GF-D8 (cell line): Measurements from ENCODE around the gene SNX11.

Source experiments
- DNase-seq: peaks from one replicate; lab custom pipeline; 2025; lab: John Stamatoyannopoulos, UW

The SNX11 gene

DNA sequence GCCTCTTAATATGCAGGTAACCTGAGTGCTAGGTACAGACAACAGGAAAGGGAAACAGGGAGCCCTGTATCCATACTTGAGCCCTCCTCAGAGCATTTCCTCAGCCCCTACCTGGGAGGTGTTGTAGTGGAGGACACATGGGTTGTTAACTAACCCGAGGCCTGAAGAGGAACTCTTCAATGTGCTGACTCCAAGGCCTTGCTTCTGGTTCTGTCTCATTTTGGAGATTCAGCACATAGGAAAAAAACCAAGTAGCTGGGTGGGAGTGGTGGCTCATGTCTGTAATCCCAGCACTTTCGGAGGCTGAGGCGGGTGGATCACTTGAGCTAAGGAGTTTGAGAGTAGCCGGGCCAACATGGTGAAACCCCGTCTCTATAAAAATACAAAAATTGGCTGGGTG lies 24.8 kb downstream of the SNX11 start:
- no peak for DNase-seq

DNA sequence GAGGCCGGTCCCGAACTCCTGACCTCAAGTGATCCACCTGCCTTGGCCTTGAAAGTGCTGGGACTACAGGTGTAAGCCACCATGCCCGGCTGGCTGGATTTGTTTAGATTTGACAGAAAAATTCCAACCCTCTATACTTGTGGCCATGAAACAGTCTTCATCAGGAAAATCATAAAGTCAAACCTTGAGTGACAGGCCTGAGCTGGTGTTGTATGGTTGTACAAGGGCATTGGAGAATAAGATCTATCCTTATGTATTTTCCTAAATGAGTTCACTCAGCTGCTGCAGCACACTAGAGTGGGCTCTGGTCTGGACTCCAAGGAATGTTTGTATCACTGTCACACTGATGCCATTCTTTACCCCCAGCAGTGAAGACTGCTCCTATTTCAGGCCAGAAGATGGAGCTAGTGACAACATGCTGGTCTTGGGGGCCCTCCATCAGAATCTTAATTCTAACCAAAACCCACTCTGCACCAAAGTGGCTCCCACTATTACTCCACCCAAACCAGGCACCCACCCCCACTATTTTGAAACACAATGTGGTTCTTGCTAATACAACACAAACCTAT lies 27.4 kb downstream of the SNX11 start:
- no peak for DNase-seq

DNA sequence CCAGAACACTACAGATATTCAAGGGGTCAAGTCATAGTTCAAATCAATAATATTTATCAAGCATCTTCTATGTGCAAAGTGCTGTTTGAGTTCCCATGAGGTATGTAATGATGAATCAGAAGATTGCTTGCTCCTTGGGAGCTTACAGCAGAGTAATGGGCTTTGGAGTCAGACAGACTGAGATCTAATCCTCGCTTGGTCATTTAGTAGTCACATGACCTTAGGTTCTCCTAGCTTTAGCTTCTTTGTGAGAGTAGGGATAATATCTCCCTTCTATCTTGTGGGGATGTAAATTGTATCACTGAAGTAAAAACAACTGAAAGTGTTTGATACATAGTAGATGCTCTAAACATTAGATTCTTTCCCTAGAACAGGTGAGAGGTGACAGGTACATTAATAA lies 30.1 kb downstream of the SNX11 start:
- no peak for DNase-seq

DNA sequence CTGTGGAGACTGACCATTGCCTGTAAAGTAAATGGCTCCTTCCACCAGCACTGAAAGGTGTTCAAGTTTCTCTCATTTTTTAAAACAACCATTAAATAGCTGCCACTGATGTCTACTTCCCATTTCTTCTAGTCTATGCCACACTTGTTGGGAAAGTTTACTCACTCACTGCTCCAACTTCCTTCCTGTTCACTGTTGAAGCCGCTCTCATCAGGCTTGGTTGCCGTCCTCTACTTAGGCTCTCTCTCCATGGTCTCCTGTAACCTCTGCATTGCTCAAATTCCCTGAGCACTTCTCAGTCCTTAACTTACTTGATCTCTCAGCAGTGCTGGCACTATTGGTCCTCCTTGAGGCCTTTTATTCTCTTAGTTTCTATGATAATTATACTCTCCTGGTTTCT lies 32.4 kb downstream of the SNX11 start:
- peak; percentile 78 for DNase-seq

DNA sequence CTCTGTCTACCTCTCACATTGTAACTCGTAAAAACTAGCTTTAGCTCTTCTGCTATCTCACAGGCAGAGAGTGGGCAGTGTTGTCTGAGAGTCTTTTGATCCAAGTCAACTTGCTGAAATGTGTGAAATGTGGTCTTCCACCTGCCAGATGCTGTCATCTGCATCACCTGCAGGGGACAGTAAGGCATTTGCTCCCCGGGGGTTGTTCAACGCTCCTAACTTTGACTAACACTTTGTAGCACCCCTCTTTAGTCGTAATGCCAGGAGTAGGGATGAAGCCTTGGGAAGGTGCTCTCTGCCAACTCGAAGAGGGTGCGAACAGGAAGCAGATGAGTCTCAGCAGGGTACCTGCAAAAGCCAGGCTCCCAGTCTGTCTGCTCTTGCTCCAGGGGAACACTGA lies 36.1 kb downstream of the SNX11 start:
- DNase-seq: no peak

DNA sequence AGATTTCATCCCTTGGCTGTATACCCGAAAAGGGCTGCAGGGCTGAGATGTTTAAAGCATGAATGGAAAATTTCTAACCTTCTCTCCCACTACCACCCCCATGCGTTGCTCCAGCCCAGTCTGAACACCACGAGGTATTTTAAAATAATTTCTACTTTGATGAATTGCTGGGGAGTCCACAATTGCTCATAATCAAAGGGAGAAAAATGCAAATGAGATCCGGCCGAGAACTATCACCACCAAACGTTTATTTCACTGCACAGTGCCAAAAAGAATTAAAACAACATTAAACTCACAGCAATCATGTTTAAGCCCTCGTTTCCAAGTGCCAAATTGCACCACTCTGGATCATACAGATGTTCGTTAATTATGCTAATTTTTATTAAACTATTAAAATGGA lies 36.7 kb downstream of the SNX11 start:
- DNase-seq: no peak

DNA sequence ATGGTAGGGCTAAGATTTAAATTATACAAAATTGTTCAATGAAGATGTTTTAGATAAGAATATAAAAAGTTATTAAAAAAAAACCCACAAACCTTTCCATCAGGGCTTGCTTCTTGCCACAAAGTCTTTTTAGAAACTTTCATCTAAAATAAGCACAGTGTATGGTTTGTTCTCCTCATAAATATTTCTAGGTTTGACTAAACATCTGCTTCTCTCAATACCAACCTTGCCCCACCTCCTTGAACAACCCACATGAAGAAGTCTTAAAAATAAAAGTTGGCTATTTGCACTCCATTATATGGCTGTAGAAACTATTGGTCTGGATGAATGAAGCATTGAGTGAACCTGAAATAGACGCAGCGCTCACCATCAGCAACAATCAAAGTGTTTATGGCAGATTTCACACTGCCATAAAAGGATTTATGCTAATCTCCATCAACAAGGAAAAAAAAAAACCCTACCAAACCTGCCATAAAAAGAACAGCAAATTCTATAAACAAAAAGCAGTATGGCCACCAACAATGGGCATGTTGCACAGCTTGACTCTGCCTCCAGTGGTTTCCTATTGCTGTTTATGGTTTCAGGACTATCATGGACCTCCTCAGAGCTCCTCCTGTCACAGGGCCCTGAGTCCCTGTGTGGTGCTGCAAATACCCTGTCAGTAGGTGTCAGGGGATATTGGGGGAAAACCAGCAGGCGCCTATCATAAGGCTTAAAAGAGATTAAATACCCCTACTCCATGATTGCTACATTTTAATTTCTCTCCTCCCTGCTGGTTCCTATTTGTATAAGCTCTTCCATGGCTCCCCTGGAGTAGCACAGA lies 37.6 kb downstream of the SNX11 start:
- no peak for DNase-seq

DNA sequence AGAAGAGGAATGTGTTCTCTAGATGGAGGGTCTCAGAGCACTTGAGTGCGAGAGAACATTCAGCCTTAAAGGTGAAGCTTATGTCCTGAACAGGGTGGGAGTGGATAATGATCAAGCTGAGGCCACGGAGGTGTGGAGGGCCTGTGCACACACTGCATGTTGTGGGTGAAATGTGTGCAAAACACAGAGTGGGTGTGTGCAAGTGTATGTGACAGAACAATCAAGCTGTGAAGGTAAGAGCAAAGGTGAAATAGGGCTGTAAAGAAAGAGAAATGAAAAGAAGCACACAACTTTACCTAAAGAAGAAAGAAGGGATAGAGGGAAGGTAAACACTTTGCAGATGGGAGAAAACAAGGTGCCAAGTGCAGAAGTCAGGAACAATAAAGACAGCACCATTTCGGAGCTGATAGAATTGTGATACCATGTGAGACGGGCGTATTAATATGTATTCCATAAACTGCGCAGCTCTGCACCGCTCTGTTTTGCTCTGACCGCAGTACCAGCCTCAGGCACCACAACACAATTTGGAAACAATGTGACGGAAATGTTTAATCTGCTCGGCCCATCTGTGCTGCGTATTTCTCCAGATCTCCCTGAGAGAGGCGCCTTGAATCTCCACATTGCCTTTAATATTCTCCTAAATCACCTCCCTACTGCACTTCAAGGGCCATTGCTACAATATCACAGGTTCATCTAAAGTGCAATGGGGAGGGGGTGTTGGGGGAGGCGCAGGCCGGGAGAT lies 40.6 kb downstream of the SNX11 start:
- DNase-seq: peak; percentile 18

DNA sequence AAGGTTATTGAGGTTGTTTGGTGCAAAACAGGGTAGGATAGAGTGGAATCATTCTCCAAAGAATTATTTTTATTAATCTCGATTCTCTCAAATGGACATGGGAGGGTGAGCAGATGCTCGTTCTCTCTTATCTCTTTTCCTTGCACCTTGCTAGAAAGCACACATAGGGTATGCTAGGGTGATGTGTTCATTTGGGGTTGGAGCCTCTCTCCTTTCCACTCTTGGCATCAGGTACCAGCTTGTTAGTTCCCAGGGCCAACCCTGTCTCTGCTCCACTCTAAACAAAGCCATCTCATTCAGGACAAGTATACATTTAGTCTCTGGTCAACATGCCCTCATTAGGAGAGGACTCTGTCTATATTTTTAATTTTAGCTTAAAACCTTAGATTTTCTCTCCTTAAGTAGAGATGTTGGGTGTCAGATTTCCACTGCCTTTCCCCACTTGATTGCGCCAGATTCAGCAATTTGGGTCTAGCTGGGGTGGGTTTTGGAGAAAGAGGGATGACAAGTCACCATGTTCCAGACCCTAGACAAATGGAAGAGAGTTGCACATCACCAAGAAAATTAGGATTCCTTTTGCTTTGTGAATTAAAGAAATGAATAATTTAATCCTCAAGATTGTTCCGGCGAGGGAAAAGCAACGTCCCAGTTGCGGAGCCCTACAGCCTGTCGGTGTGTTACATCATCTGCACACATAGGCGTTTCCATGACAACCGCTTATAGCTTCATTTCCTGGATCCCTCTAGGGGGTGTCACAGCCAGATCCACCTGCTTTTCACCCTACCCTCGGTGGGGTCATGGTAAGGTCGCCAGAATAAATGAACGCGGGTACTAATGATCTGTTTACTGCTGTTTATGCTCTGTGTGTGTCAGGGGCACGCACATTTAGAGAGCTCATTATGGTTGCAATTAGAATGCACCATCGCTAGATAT lies 41.6 kb downstream of the SNX11 start:
- DNase-seq: no peak

DNA sequence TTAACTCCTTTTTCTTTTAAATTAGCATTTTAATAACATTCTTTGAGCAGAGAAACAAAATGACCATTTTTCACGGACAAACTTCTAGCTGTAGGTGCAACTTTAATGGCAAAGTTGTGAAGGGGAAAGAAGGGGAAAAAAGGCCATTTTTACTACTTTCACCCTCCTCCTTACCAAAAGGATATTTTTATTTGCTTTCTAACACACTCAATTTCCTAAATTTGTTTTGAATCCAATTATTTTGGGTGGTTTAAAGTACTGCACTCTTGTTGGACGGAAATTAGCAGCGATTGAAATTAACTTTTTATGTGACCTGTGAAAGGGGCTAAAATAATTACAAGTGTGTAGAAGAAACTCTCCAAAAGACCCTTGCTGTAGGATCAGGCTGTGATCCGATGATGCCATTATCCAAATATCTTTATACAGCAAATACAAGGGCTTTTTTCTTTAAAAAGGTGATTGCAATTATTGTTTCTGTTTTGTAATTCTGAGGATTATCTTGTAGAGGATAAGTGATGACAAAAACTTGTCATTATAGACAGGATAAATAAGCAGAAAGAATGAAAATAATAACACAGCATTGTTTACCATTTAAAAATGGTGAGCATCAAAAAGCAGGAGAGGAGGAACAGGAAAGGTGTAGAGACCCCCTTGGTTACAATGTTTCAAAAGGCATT lies 42.4 kb downstream of the SNX11 start:
- DNase-seq: no peak

DNA sequence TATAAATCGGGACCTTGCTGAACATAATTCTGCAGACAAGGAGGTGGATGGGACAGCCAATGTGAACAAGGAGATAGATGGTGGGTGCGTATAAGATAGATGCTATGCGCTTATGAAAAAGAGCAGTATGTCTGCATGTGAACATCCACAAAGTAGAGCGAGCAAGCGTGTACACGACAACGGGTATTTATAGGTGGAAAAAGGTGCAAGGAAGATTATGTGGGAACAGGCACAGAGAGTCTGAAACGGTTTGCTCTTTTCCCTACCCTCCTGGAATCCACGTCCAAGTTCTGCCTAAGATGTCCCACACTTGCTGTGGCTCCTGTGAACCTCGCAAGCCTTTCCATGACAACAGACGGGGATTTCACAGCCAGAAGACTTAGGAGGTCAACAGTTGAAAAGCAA lies 43.0 kb downstream of the SNX11 start:
- DNase-seq: no peak

DNA sequence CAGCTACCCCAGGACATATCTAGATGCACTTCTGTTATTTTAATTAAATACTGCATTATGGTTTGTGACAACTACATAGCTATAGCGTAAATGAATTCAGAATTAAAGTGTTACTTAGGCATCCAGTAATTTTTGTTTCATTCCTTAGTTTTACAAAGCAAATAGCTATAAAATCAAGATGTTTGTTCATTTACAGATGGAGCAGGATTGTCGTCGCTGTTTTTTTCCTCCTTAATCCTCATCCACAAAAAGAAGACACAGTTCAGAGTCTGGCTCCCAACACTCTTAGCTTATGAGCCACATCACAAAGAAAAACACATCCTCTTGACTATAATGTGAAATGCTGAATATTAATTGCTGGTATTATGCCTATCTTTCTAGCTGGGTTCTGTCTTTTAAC lies 43.7 kb downstream of the SNX11 start:
- DNase-seq: no peak

DNA sequence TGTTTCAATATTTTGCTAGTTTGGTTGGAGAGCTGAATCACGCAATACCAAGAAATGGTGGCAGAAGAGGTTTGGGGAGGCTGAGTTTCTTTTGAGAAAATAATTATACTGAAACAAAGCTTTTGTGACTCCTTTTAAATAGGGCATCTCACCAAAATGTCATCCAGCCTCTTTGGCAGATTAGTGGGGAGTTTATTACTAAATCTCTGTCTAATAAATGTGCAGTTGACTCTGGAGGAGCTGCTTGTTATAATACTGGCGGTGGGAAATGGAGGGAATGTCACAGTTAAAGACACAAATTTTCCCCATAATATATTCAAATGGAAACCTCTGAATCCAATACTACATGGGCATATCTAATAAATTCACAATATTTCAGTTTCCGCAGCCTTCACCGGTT lies 44.7 kb downstream of the SNX11 start:
- DNase-seq: no peak

DNA sequence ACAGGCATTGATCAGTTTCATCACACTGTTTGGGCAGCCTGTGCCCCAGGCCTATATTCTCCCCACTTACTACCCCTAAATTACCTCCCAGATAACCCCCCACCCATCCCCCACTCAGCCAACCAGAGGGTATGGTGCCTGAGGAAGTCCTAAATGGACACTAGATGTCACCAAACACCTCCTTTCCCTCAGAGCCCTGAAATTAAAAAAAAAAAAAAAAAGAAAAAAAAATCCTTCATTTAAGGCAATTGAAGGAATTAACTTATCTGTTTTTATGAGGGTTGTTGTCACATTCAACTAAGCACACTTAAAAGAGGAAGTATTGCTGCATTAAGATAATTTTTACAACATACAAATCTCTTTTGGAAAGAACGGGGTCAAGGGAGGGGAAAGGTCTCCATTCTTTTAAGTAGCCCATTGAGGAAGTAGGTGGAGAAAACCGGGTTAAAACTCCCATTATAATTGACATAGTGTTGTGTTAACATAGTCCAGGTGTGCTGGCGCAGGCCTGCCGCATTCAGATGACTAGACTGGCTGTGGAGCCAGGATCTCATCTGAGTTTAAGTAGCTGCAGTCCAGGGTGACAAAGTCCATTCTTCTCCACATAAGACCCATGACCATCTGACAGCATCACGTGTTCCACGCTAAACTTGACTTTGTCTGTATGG lies 46.3 kb downstream of the SNX11 start:
- peak; percentile 20 for DNase-seq

DNA sequence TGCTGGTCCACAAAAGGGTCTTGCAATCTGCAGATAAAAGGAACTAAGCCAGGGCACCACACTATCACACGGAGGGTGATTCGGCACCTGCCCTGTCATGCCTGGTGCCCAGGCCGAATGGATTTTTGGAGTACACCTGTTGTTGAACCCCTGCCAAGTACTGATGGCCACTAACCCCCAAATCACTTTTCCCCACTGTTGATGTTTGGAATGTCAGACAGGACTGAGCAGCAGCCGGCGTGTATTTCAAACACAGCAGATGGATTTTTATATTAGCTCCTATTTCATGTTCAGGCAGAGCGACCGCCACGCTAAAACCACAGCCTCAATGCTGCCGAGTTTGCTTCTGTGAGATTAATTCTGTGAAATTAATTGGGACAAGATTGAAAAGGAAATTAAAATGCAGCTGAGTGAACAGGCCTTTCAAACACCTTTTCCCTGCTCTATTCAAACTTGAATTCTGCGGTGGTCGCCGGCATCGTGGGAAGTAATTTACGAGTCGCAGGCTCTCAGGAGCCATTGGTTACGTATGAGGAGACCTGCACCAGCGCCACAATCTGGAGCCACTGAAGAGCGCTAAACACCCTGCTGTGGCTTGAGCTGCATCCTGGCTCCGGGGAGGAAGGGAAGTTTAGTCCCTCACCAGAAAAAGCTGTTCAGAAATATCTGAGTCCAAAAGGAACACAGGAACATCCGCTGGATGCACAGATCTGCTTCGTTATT lies 48.5 kb downstream of the SNX11 start:
- DNase-seq: no peak

DNA sequence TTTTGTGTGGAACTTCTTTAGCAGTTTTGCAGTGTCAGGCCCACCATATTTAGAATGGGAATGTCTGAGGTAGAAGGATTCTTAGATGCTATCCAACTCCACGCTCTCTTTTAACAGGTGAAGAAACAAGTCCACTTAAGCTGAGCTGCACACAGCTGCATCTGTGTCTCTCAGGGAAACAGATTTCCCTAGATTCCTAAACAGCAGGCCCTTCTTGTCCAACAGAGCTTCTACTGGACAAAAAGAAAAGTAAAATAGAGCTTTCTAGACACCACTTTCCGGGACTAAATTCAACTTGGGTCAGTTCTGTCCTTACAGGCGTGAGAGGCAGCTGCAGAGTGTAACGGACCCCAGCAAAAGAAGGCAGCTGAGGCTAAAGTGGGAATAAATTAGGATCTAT lies 51.7 kb downstream of the SNX11 start:
- no peak for DNase-seq

DNA sequence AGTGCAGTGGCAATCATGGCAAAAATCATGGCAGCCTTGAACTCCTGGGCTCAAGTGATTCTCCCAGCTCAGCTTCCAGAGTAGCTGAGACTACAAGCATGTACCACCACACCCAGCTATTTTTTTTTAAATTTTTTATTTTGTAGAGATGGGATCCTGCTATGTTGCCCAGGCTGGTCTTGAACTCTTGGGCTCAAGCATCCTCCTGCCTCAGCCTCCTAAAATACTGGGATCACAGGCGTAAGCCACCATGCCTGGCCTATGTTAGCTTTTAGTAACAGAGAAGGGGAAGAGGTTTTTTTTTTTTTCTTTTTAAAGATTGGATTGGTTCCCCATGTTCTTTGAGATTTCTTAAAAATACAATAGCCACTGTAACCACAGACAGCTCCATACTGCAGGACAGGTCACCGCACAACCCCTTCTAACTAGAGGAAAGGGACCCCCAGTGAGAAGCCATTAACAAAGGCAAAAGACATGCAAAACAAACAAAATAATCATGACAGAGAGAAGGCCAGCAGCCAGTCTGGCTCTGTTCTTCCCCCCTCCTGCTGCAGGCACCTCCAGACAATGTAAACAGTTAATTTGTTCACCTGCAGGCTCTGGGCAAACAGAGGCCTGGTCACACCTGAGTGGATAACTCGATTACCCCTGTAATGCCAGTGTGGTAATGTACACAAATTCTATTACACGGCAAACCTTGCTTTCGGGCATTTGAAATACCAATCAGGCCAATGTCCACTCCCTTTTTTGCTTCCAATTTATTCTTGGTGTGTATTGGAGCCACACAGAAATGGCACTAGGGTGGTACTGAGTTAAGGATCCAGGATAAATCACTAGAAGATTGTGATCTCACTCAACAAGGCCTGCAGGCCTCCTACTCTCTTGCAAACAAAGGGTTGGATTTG lies 52.9 kb downstream of the SNX11 start:
- no peak for DNase-seq

DNA sequence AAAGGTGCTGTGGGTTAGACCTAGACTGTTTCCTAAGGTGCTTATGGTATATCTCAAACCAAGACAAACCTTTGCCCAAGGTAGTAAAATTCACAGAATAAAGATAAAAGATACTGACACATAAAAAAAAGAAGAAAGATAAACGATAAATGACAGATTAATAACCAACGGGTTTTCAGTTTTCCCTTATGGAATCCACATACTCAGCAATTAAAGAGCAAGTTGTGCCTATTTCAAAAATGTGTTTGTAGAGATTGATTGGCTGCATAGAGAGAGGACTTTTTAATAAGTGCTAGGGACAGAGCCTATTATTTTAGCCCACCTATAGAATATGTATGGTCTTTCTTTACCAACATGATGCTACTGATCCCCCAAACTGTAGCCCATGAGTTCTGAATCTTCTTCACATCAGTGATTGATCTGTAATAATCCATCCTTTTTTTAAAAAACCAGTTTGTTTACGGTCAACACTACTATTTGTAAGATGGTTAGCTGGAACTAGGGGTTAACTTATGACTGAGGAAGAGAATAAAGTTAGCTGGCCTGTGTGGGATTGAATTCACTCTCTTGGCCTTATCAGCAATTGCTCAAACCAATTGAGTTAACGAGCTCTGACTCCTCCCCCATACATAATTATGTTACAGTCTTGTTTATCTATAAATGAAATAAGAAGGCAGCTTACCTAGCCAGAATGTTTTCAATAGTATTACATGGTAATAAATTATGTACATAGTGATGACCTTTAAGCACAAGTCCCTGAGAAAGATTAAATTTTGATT lies 53.8 kb downstream of the SNX11 start:
- no peak for DNase-seq
